HG03571 (cell line): ENCODE measurements around the gene SULF2.

Experiments used
- ATAC-seq: cut with Tn5 transposase; IDR thresholded peaks from one replicate; pipeline ENCODE4 v1.9.1; 2021; ENCODE audit not compliant: unreplicated experiment

SULF2 gene

DNA sequence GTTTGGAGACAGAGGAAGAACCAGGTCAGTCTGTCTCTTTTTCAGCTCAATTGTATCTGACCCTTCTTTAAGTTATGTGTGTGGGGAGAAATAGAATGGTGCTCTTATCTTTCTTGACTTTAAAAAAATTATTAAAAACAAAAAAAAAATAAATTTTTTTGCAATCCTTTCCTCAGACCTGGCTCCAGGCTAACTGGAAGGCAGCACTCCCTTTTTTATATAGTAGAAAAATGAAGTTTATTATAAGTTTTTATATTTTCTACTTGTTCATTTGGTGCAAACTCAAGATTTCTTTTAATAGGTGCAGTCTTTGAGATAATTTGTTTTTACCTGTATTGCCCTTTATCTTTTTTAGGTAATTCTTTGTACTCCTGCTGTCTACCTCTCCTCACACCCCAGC is 129.6 kb downstream of the SULF2 start:
- no peak for ATAC-seq

DNA sequence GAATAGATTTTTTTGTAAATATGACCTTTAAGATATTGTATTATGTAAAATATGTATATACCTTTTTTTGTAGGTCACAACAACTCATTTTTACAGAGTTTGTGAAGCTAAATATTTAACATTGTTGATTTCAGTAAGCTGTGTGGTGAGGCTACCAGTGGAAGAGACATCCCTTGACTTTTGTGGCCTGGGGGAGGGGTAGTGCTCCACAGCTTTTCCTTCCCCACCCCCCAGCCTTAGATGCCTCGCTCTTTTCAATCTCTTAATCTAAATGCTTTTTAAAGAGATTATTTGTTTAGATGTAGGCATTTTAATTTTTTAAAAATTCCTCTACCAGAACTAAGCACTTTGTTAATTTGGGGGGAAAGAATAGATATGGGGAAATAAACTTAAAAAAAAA is 130.9 kb downstream of the SULF2 start:
- no peak for ATAC-seq

DNA sequence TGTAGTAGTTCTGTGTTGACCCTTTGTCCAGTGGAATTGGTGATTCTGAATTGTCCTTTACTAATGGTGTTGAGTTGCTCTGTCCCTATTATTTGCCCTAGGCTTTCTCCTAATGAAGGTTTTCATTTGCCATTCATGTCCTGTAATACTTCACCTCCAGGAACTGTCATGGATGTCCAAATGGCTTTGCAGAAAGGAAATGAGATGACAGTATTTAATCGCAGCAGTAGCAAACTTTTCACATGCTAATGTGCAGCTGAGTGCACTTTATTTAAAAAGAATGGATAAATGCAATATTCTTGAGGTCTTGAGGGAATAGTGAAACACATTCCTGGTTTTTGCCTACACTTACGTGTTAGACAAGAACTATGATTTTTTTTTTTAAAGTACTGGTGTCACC is 131.4 kb downstream of the SULF2 start:
- ATAC-seq, result no peak

DNA sequence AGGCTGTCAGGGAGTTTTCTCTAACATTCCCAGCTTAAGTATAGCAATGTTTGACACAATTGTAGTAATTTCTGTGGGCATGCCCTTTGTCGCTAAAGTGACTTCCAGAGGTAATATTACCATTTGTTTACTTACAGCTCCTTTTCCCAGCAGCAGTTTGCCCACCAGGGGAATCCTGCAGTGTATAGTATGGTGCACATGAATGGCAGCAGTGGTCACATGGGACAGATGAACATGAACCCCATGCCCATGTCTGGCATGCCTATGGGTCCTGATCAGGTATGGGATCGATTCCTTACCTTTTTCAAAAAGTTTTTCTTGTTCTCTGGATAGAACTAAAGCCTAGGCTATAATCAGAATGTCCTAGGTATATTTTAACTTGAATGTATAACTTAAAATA is 132.5 kb downstream of the SULF2 start:
- no peak for ATAC-seq

DNA sequence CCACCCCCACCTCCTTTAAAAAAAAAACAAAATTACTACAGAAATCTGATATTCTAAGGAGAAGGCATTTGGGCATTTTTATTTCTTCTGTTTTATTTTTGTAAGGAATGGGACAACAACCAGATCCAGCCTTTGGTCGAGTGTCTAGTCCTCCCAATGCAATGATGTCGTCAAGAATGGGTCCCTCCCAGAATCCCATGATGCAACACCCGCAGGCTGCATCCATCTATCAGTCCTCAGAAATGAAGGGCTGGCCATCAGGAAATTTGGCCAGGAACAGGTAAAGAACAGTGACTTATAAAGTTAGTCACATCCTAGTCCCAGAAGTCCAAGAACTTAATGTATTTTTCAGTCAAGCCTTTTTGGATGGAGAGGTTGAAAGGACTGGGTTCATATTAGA is 133.0 kb downstream of the SULF2 start:
- no peak for ATAC-seq

DNA sequence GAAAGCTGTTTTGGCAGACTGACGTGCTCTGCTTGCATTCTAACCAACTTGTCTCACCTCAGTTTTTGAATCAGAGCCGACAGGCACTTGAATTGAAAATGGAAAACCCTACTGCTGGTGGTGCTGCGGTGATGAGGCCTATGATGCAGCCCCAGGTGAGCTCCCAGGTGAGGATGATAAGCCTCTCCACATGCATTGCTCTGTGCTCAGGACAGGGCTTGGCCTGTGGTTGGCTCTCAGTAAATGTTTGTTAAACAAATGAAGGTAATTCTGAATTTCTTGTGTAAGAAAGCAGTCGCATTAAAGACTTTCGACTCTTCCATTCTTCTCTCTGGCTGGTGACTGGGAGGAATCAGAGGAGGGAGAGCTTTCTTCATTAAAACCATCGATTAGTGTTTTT is 136.3 kb downstream of the SULF2 start:
- no peak for ATAC-seq

DNA sequence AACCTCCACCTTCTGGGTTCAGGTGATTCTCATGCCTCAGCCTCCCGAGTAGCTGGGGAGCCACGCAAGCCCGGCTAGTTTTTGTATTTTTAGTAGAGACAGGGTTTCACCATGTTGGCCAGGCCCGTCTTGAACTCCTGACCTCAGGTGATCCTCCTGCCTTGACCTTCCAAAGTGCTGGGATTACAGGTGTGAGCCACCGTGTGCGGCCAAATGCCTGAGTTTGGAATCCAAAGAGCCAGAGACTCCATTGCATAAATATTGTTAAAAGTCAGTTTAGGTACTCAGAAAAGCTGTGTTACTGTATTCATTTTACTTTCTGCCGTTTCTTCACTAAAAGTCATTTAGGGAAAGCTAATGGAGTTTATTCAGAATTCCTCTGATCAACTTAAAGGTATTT is 137.3 kb downstream of the SULF2 start:
- no peak for ATAC-seq

DNA sequence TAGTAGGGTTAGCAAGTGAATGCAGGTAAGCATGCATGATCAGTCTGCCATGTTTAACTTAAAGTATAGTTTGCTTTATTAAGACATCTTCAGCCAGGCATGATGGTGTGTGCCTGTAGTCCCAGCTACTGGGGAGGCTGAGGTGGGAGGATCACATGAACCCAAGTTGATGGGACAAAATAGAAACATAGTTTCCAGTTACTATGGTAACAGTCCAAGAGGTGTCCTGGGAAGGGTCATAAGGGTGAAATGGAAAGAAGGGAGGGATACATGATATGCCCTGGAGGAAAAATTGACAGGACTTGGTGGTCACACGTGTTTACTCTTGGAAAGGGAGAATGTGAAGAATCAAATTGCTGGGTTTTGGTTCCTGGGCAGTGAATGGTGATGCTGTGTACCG is 139.6 kb downstream of the SULF2 start:
- no peak for ATAC-seq

DNA sequence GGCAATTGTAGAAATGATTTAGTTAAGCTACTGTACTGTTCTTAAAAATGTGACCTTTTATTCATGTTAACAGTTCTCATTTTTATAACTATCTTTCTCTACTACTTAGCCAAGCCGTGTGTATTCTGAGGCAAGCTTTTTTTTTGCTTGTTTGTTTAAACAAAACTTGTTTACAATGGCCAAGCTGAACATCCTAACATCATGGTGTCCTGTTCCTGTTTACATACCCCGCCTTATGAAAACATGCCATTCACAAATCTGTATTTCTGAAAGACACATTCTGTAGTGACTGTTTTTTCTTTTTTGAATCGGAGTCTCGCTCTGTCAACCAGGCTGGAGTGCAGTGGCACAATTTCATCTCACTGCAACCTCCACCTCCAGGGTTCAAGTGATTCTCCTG is 142.7 kb downstream of the SULF2 start:
- ATAC-seq, result no peak

DNA sequence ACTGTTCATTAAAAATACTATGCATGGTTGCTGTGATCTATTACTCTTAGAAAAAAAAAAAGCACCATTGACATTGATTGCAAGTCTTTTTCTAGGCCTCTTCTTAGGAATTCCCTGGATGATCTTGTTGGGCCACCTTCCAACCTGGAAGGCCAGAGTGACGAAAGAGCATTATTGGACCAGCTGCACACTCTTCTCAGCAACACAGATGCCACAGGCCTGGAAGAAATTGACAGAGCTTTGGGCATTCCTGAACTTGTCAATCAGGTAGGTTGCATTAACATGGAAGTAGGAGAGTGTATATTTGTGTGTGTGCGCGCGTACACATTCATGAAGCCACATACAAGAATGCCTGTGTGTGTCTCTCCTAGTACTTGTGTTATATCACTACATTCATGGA is 143.2 kb downstream of the SULF2 start:
- no peak for ATAC-seq

DNA sequence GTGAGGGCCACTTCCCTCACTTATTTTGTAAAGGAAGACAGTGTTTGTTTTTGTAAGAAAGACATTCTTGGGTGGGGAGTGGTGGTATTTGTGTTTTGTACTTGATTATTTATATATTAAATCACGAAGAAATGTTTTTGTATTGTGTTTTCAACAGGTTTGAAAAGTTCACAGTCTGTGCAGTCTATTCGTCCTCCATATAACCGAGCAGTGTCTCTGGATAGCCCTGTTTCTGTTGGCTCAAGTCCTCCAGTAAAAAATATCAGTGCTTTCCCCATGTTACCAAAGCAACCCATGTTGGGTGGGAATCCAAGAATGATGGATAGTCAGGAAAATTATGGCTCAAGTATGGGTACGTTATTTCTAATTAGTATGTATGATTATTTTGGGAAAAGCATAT is 146.4 kb downstream of the SULF2 start:
- ATAC-seq, result no peak

DNA sequence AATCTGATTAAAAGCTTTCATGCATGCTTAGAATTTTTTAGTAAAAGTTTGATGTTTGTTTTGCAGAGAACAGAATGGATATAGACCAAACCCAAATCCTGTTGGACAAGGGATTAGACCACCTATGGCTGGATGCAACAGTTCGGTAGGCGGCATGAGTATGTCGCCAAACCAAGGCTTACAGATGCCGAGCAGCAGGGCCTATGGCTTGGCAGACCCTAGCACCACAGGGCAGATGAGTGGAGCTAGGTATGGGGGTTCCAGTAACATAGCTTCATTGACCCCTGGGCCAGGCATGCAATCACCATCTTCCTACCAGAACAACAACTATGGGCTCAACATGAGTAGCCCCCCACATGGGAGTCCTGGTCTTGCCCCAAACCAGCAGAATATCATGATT is 150.0 kb downstream of the SULF2 start:
- ATAC-seq, result no peak

DNA sequence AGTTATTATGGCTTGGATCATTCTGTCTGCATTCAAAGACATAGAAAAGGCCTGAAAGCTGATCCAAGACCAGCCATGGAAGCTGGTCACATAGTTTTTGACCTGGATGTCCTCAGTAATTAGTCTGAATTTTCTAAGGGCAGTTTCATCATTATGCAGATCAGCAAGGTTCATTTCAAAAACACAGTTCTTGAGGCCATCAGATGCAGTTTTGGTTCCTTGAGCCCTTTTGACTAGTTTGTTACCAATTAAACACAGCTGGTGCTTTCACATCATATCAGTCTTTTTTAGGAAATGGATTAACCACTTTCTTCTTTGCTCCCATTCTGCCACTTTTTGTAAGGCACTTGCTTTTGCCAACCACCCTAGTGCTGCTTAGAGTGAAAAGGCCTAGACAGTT is 154.2 kb downstream of the SULF2 start:
- ATAC-seq, result no peak

DNA sequence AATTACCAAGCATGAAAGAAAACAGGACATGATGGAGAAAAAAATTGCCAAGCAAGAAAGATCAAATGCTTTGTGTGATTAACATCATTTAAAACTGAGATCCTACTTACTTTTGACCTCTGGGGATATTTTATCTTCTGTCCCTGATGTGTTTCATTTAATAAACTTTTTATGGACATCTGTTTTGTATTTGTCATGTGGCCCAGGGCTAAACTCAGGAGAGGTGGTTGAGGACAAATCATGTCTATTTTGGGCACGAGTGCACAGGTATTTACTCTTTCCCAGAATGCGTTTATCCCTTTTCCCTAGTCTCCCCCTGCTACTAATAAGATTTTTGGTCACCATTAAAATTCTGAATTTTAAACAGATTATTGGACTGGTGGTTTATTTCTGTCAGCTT is 155.4 kb downstream of the SULF2 start:
- ATAC-seq, result no peak

DNA sequence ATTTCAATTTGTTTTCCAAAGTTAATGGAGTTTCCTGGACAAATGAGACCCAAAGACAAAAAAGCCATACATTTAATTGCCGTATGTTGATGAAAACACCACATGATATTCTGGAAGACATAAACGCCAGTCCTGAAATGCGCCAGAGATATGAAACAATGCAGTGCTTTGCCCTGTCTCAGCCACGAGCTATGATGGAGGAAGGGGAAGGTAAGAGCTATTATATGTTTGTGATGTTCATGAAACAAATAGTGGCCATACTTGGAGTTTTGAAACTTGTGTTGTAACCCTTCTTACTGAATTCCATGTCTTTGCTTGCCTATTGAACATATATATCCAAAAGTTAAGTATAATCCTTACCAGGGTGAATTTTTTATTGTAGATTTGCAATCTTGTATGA is 157.7 kb downstream of the SULF2 start:
- no peak for ATAC-seq

DNA sequence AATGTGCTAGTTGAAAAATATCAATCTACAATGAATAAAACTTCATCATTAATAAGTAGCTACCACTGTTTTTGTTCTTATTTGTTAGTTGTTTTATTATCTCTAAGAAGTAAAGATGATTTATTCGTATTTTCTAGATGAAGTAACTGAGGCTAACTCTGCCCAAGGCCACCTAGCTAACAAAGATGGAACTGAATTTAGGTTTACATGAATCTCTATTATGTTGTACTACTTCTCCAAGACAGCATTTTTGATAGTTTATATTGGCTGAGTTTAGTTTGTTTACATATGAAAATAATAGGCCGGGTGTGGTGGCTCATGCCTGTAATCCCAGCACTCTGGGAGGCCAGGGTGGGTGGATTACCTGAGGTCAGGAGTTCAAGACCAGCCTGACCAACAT is 162.1 kb downstream of the SULF2 start:
- ATAC-seq, result no peak

DNA sequence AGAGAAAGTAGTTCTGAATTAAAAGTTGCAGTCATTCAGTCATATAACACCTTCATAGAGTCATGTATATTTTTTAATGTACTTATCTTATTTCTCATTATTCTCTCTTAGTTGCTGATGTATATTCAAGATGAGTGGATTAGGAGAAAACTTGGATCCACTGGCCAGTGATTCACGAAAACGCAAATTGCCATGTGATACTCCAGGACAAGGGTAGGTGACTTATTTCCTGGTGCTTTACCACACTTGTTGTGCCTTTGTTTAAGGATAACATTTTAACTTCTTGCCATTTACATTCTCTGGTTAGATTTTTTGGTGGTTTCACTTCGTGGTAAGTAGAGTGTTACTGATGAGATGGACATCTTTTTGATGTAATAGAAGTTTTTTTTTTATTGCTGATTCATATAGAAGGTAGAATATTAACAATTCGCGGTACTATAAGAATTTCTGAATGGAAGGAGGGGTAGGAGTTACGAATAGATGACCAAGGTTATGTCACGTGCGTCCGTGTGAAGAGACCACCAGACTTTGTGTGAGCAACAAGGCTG is 163.1 kb downstream of the SULF2 start:
- no peak for ATAC-seq

DNA sequence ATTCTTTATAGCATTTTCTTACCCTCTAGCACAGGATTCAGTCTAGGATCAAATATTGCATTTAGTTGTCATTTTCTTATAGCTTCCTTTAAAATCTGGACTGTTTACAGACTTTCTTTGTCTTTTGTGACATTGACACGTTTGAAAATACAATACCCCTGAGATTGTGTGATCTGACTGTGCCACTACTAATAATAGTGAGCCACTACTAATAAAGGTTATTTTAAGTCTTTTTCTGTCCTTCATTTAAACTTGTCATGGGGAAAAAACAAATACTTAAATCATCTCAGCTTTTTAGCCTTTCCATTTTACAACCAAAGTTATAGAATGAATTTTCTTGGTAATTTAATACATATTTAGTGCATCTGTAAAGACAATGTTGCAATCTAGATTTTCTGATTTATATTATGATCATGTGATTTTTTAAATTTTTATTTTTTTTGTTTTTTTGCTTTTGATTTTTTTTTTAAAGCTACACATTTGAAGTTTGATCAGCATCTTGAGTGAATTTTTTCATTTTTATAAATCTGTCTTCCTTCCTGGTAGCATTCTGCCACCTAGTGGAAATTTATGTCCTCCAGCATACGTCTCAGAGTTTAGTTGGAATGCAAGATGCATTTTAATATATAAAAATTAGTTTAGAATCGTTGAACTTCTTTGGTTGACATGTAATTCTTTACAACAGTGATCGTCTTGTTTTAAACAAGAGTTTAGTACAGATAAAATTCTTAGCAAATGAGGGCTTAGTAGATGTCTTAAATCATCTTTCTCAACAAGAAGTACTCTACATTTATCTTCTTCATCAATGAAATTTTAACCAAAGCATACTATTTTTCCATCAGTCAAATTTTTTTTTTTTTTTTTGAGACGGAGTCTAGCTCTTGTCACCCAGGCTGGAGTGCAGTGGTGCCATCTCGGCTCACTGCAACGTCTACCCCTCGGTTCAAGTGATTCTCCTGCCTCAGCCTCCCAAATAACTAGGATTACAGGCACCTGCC is 164.2 kb downstream of the SULF2 start:
- no peak for ATAC-seq

DNA sequence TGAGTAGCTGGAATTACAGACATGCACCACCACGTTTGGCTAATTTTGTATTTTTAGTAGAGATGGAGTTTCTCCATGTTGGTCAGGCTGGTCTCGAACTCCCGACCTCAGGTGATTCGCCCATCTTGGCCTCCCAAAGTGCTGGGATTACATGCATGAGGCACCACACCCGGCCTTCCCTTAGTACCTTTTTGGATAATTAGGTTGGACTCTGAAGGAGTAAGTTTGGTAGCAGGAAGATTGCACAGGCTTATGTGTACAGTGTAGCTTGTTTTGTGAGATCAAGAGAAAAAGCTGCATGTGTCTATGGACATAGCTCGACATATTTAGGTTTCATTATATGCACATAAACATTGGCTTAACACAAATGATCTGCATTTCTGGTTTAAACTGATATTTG is 166.8 kb downstream of the SULF2 start:
- no peak for ATAC-seq

DNA sequence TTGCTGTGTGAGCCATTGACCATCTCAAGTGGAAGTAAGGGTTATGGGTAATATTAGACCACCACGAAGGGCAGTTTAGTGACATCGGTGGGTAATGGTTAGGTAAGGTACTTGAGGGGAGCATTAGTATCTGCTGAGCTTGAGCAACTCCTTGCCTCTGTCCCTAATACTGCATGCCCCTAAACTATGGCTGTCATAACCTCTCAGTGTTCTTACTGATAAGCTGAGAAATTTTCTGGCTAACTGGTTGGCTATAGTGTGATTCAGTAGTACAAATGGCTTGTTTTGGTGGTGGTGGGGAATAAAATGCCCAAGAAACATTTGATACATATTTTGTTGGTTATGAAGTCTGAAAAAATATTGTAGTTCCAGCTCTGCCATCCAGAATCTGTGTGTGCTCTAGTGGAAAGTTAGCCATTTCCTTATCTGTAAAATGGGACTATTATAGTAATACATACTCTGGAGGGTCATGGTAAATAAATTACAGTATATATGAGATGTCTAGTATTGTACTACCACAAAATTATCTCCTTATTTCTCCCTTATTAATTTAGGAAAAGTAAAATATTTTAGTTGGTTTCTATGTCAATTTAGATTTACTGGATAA is 170.5 kb downstream of the SULF2 start:
- no peak for ATAC-seq

DNA sequence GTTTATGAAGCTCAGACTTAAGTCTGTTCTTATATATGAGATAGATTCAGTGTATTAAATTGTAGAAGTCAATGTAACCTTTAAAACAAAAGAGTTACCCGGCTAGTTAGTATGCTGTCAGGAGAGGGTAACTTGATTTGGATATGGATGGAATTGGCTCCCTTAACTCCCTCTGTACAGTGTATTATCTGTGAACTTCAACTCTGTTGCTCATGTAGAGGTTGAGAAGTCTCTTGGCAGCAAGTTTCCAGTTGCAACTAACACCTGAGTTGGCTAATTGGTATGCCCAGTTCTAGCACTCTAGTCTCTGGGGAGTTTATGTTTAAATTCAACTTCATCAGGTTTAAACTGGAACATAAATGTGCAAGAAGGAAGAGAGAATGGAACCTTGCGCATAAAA is 172.6 kb downstream of the SULF2 start:
- no peak for ATAC-seq

DNA sequence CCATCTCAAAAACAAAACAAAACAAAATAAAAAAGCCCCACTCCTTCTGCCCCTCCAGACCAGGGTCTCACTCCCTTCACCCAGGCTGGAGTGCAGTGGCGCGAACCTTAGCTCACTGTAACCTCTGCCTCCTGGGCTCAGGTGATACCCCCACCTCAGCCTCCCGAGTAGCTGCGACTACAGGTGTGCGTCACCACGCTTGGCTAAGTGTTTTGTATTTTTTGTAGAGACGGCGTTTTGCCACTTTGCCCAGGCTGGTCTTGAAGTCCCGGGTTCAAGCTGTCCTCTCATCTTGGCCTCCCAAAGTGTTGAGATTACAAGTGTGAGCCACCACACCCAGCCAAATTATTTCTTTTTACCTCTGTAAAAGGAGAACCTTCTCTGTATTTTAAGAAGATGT is 173.5 kb downstream of the SULF2 start:
- no peak for ATAC-seq

DNA sequence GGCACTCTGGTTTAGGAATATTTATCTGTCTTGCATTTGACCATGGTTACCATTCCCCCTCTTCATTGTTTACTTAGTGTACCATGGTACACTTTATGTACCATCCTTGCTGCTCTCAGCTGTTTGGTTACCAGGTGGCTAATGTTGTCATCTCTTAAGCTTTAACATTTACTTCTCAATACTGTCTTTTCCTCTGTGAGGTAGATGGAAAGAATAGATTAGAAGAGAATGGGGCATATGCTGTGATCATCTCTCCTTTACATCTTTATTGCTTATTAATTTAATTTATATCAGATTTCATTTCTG is 174.4 kb downstream of the SULF2 start:
- ATAC-seq, result no peak
